GM12872 (cell line): Measurements from ENCODE around the gene ADIPOR2.

Source experiments
- CTCF ChIP-seq: IDR thresholded peaks from 3 replicates; pipeline ENCODE4 v1.5.1; 2011; ENCODE audit warnings: low read depth, mild to moderate bottlenecking, low read length, moderate library complexity; ENCODE audit not compliant: insufficient read depth

ADIPOR2 gene

GRCh38 chr12:1799882-1800400 lies 109.1 kb downstream of the ADIPOR2 start:
- TF ChIP-seq CTCF: no peak

DNA sequence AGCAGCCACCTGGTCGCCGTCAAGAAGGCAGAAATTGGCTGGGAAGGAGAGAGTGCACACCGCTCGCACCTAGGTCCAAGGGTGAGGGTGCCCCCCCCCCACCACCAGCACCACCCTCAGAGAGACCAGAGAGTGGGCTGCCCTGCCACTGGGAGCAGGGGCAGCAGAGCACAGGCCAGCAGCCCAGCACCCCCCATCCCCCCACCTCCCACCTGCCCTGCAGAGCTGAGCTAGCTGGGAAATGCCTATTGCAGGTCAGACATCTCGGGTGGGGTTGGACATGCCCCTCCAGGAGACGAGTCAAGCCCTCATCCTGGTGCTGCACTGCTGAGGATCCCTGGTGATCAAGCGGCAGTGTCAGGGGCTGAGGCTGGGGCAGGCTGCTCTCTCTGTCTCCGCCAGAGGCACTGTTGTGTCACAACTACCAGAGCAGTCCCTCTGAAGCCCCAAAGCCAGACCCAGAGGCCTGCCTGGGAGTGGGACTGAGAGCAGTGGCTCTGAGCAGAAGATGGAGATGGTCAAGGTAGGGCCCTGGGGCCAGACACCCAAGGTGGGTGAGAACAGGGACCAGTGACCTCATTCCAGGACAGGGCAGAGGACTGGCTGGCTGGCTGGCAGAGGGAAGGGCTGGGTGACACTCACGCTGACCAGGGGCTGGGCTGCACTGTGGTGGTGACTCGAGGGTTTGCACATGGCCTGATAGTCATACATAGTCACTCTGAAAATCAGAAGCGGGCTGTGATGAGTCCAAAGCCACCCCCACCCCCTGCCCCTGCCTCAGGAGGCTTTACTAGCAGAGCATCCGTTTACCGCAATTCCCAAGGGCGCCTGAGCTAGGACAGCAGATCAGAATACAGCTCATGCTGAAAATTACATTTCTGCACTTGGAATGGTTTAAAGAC lies 109.8 kb downstream of the ADIPOR2 start:
- TF ChIP-seq CTCF: peak; percentile 67

DNA sequence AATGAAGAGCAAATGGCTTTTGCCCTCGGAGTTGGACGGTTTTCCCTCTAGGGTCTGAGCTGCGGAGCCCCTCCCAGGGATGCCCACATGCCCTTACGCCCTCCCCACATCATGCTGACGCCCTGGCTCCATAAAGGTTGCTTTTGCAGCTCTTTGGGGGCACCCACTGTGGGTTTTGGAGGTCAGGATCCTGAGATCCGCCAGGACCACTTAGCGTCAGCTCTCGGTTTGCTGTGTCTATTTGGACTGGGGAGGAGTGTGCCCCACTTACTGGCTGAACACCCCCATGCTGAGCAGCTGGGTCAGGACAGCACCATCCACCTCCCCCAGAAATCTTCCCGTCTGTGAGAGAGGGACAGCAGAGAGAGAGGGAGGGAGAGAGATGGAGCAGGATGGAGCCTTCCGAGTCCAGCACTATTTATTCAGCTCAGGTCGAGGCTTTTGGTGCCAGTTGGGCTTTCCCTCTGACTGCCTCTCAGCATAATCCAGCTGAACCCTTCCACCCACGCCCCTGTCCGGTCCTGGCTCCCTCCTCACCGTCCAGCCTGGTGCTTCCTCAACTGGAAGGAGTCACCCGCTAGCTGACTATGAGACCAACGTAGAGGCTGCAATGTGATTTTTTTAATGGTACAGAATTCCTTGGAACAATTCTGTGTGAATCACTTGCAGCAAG lies 110.6 kb downstream of the ADIPOR2 start:
- TF ChIP-seq CTCF: no peak

GRCh38 chr12:1803736-1804135 lies 112.9 kb downstream of the ADIPOR2 start:
- no peak for TF ChIP-seq CTCF

DNA sequence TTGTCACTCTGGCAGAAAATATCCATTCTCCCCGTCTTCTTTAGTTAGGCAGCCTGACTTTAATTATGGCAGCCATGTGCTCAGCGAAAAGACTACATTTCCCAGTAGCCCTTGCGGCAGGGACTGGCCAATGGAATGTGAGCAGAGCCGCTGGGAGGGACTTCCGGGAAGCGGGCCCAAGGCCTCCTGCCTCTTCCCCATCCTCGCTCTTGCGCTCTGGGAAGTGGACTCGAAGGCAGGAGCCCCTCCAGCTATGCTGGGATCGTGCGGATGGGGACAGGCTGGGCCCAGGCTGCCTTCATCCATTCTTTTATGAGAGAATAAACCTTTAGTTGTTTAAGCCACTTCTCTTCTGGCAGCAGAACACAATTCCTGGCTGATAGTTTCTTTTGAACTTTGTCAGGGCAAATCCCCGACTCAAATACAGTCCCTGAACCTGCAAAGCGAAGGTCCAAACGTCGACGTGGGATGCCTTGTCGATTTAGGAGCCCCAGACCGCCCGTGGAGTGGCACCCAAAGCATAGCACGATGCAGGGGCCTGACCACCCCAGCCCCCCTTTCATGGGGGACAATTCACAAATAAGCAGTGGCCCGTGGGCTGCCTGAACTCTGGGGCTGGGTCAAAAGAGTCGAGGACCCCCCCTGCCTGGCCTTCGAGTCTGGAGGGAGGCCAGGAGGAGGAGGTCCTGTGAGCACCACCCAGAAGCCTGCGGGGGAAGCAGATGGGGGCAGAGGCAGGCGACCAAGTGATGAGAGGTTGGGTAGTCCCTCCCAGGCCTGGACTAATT lies 113.9 kb downstream of the ADIPOR2 start:
- no peak for TF ChIP-seq CTCF

GRCh38 chr12:1805441-1806081 lies 114.7 kb downstream of the ADIPOR2 start:
- no peak for TF ChIP-seq CTCF
